GM23338 (cell line): ENCODE measurements around the gene IPO5. TPM values are rescaled to one million over a fixed set of nuclear protein-coding genes. Genes with fewer than 3 reads are reported as not detected.
A peak's percentile ranks its signal among the peaks of the same experiment; 100 is the strongest.

ENCODE experiments used
- ATAC-seq: fragments of 200-7000 bp; cut with Tn5 transposase; 3 replicates; pipeline ENCODE4 v1.9.1; 2020
- DNase-seq: peaks from one replicate; pipeline ENCODE4 v3.0.0-alpha.2; 2015; ENCODE audit warnings: low spot score
- H2AFZ ChIP-seq: fragments of 200-600 bp; sonication (generic); 2 replicates; pipeline ENCODE4 v1.8.0; 2016; ENCODE audit warnings: antibody characterized with exemption, mild to moderate bottlenecking, moderate library complexity
- H3F3A ChIP-seq: fragments of 200-600 bp; sonication (generic); replicated peaks from 2 replicates; pipeline ENCODE4 v1.8.0; 2017; ENCODE audit warnings: antibody characterized with exemption, mixed run types, low read depth
- H3K27ac ChIP-seq: fragments of 200-600 bp; sonication (generic); 2 replicates; pipeline ENCODE4 v1.6.1; 2016; ENCODE audit warnings: low read depth
- H3K27me3 ChIP-seq: fragments of 200-600 bp; sonication (generic); 2 replicates; pipeline ENCODE4 v1.8.0; 2016; ENCODE audit warnings: mild to moderate bottlenecking, mixed run types, moderate library complexity; ENCODE audit not compliant: insufficient read depth
- H3K36me3 ChIP-seq: fragments of 200-600 bp; sonication (generic); 2 replicates; pipeline ENCODE4 v1.8.0; 2016; ENCODE audit warnings: mild to moderate bottlenecking; ENCODE audit not compliant: insufficient read depth
- H3K4me1 ChIP-seq: fragments of 200-600 bp; sonication (generic); 2 replicates; pipeline ENCODE4 v1.8.0; 2016; ENCODE audit warnings: mild to moderate bottlenecking, moderate library complexity; ENCODE audit not compliant: insufficient read depth
- H3K4me2 ChIP-seq: fragments of 200-600 bp; sonication (generic); 2 replicates; pipeline ENCODE4 v1.7.1; 2017; ENCODE audit warnings: mixed run types
- H3K4me3 ChIP-seq: fragments of 200-600 bp; sonication (generic); 2 replicates; pipeline ENCODE4 v1.6.1; 2016; ENCODE audit warnings: mixed run types
- H3K79me2 ChIP-seq: fragments of 200-600 bp; sonication (generic); replicated peaks from 2 replicates; pipeline ENCODE4 v1.8.0; 2017; ENCODE audit warnings: mild to moderate bottlenecking; ENCODE audit not compliant: insufficient read depth
- H3K9me2 ChIP-seq: fragments of 200-600 bp; sonication (generic); 2 replicates; pipeline ENCODE4 v1.8.0; 2017; ENCODE audit not compliant: insufficient read depth
- H4K20me1 ChIP-seq: fragments of 200-600 bp; sonication (generic); replicated peaks from 2 replicates; pipeline ENCODE4 v1.8.0; 2017; ENCODE audit warnings: mild to moderate bottlenecking; ENCODE audit not compliant: insufficient read depth
- H3K27ac Mint-ChIP-seq: 2 replicates; pipeline ENCODE4 v1.8.0; 2020; ENCODE audit warnings: inconsistent platforms, mild to moderate bottlenecking, moderate library complexity, mixed read lengths
- H3K27me3 Mint-ChIP-seq: 3 replicates; pipeline ENCODE4 v1.8.0; 2022; ENCODE audit warnings: low read depth, mild to moderate bottlenecking, moderate library complexity, mixed read lengths, inconsistent platforms; ENCODE audit not compliant: insufficient read depth, poor library complexity
- H3K36me3 Mint-ChIP-seq: 3 replicates; pipeline ENCODE4 v1.8.0; 2021; ENCODE audit warnings: low read depth, mild to moderate bottlenecking, inconsistent platforms, moderate library complexity, mixed read lengths
- H3K4me1 Mint-ChIP-seq: 3 replicates; pipeline ENCODE4 v1.8.0; 2020; ENCODE audit warnings: mild to moderate bottlenecking, inconsistent platforms, mixed read lengths
- H3K4me3 Mint-ChIP-seq: 3 replicates; pipeline ENCODE4 v1.8.0; 2021; ENCODE audit warnings: moderate library complexity, mild to moderate bottlenecking, inconsistent platforms, mixed read lengths
- H3K9me3 Mint-ChIP-seq: 3 replicates; pipeline ENCODE4 v1.8.0; 2020; ENCODE audit warnings: moderate library complexity, mild to moderate bottlenecking, inconsistent platforms, mixed read lengths
- CREB1 ChIP-seq: fragments of 250-450 bp; sonication (Bioruptor Pico); IDR thresholded peaks from 2 replicates; pipeline ENCODE4 v1.5.0; 2020; ENCODE audit warnings: low read depth, mild to moderate bottlenecking, moderate library complexity
- CTCF ChIP-seq, 2 experiments: fragments of 200-600 bp in 1 of 2; sonication (generic) in 1 of 2; conservative IDR thresholded peaks; 2 replicates each; pipeline versions ENCODE4 v1.5.1 to v1.6.1; 2016 to 2017; ENCODE audit warnings: antibody characterized with exemption in 2 of 2, low read depth in 2 of 2, mild to moderate bottlenecking in 2 of 2, moderate library complexity in 1 of 2
- EZH2phosphoT487 ChIP-seq: fragments of 200-600 bp; sonication (generic); IDR thresholded peaks from one replicate; pipeline ENCODE4 v1.8.1; 2018; ENCODE audit warnings: antibody characterized with exemption; ENCODE audit not compliant: unreplicated experiment
- JUNB ChIP-seq: IDR thresholded peaks from one replicate; pipeline ENCODE4 v1.6.1; 2016; ENCODE audit warnings: antibody characterized with exemption; ENCODE audit not compliant: unreplicated experiment
- NANOG ChIP-seq: IDR thresholded peaks from 2 replicates; pipeline ENCODE4 v1.6.1; 2016; ENCODE audit warnings: antibody characterized with exemption, borderline replicate concordance
- REST ChIP-seq: IDR thresholded peaks from one replicate; pipeline ENCODE4 v1.6.1; 2018; ENCODE audit warnings: antibody characterized with exemption; ENCODE audit not compliant: unreplicated experiment
- STAT1 ChIP-seq: IDR thresholded peaks from one replicate; pipeline ENCODE4 v1.6.1; 2016; ENCODE audit warnings: antibody characterized with exemption; ENCODE audit not compliant: unreplicated experiment
- ZNF114 ChIP-seq: fragments of 250-450 bp; sonication (Bioruptor Pico); IDR thresholded peaks from 2 replicates; pipeline ENCODE4 v1.5.0; 2020; ENCODE audit warnings: mild to moderate bottlenecking, moderate library complexity
- ZNF462 ChIP-seq: fragments of 250-450 bp; sonication (Bioruptor Pico); IDR thresholded peaks from 2 replicates; pipeline ENCODE4 v1.5.0; 2020; ENCODE audit warnings: mild to moderate bottlenecking, moderate library complexity
- polyA plus RNA-seq: library from polyadenylated mRNA; unstranded; fragments of >200 nt; fragmentation: Nextera tagmentation; extraction: Ambion mirVana; gene quantifications from 2 replicates; pipeline ENCODE4 v1.2.1, GENCODE V29; 2016
- total RNA-seq: library from RNA; depleted of rRNA; stranded (reverse); fragments of >200 nt; shearing (Covaris generic); gene quantifications from 2 replicates; pipeline ENCODE4 v1.2.3, GENCODE V29; 2014

Gene IPO5
- total and polyA plus RNA-seq, 2 experiments from 2014 or later: 124 to 353 TPM

DNA sequence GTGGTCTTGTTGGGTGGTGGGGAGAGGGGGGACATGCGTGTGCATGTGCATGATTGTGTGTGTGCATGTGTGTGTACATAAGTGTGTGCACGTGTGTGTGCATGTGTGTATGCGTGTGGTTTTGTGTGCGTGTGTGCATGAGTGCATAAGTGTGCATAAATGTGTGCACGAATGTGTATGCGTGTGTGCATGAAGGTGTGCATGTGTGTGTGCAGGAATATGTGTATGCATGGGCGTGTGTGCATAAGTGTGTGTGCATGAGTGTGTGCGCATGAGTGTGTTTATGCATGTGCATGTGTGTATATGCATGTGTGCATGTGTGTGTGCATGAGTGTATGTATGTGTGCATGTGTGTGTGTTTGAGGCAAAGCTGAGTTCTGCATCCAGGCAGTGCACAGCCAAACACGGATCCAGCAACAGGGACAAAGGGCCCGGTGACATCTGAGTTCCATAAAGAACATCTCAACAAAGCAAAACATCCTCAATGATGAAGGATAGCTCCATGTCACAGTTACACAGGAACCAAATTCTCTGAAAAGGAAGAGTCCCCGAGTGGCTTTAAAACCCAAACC lies 103.5 kb downstream of the IPO5 start:
- H3K27me3 ChIP-seq: no peaks in the 10 kb centered on the region
- H3K27ac Mint-ChIP-seq: no peak overlapping the region
- H3K4me1 ChIP-seq: peaks cover 23% of the 10 kb centered on the region
- H4K20me1 ChIP-seq: no peaks in the 10 kb centered on the region
- no peaks in the 10 kb centered on the region for H3K79me2 ChIP-seq
- H3K36me3 Mint-ChIP-seq: peaks cover 3% of the 10 kb centered on the region; the same call in 1 of the 3 replicates
- H3K9me3 Mint-ChIP-seq: peaks cover 3% of the 10 kb centered on the region; the same call in 2 of the 3 replicates
- no peak overlapping the region for H3K4me3 Mint-ChIP-seq
- H3K27ac ChIP-seq: no peak overlapping the region
- no peaks in the 10 kb centered on the region for H3F3A ChIP-seq
- DNase-seq (no peak), ATAC-seq (no peak)
- peaks cover 37% of the 10 kb centered on the region for H3K4me1 Mint-ChIP-seq
- H3K4me2 ChIP-seq: no peak overlapping the region
- H3K36me3 ChIP-seq: no peaks in the 10 kb centered on the region
- no peak overlapping the region for H2AFZ ChIP-seq
- H3K9me2 ChIP-seq: no peaks in the 10 kb centered on the region
- TF ChIP-seq ZNF114 (CRISPR knock-in tag): no peak
- TF ChIP-seq CTCF (conservative IDR thresholded peaks at IDR 0.05; ENCODE audit: low read depth in 2 of 2): no peak
- no peak overlapping the region for H3K4me3 ChIP-seq
- H3K27me3 Mint-ChIP-seq: peaks cover 10% of the 10 kb centered on the region

GRCh38 chr13:98059276-98059675 lies 105.8 kb downstream of the IPO5 start:
- H3K4me3 ChIP-seq: no peak overlapping the region
- 0 out of 2 replicates have a peak overlapping the region, but pooled peaks have one; percentile 24 for H3K27ac ChIP-seq
- Mint-ChIP-seq H3K27me3 (peaks cover 9% of the 10 kb centered on the region), H3K9me3 (peaks cover 2% of the 10 kb centered on the region; the same call in 1 of the 3 replicates), H3K36me3 (no peaks in the 10 kb centered on the region), H3K27ac (no peak overlapping the region), H3K4me1 (peaks cover 38% of the 10 kb centered on the region), H3K4me3 (no peak overlapping the region)
- ATAC-seq (peak; percentile 68), DNase-seq (no peak)
- H3K9me2 ChIP-seq: no peaks in the 10 kb centered on the region
- H3K27me3 ChIP-seq: no peaks in the 10 kb centered on the region
- H3K36me3 ChIP-seq: no peaks in the 10 kb centered on the region
- H4K20me1 ChIP-seq: no peaks in the 10 kb centered on the region
- H3F3A ChIP-seq: no peaks in the 10 kb centered on the region
- H3K4me2 ChIP-seq: no peak overlapping the region
- peaks cover 33% of the 10 kb centered on the region for H3K4me1 ChIP-seq
- no peaks in the 10 kb centered on the region for H3K79me2 ChIP-seq
- no peak overlapping the region for H2AFZ ChIP-seq
- TF ChIP-seq REST (no peak), NANOG (no peak), EZH2phosphoT487 (no peak), JUNB (no peak), ZNF462 (CRISPR knock-in tag) (no peak), ZNF114 (CRISPR knock-in tag) (no peak), STAT1 (no peak), CREB1 (no peak)
